ENCODE measurements around the gene EXOC4.

DNA sequence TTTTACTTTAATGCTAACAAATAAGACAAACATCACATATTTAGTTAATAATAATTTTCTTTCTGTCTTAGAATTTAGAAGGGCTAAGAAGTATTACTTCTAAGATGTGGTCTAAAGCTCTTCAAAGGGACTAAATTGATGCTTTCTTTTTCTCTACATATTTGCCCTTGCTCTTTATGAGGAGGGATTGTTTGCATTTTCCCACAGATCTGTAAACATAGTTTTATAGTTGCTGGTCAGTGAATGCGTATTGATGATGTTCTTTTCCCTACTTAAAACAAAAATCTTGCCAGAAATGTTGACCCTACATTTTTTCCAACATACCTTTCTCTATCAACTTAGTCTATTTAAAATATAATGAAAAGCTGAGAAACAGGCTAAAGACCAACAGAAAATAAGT lies 501.8 kb downstream of the EXOC4 start:
- TF ChIP-seq POLR2A (IDR thresholded peaks at IDR 0.05; ENCODE audit: low read length) (no peak), GATA1 (IDR thresholded peaks at IDR 0.05; ENCODE audit: low read depth, low read length) (no peak)

All from erythroblast (primary cell).